PC-9 (cell line): ENCODE results near the gene TTLL9.

Experiments
- CTCF ChIP-seq: fragments of 200-600 bp; sonication (generic); conservative IDR thresholded peaks from 2 replicates; pipeline ENCODE4 v1.6.1; 2017; ENCODE audit warnings: mixed run types, antibody characterized with exemption, mild to moderate bottlenecking, moderate library complexity
- EZH2 ChIP-seq: fragments of 200-600 bp; sonication (generic); IDR thresholded peaks from 2 replicates; pipeline ENCODE4 v1.8.0; 2017; ENCODE audit warnings: antibody characterized with exemption, low read depth

GRCh38 chr20:31897541-31897940, 27.1 kb downstream of the TTLL9 start:
- no peak for TF ChIP-seq EZH2
- no peak for TF ChIP-seq CTCF
